ENCODE data around the gene TSPAN2. TPM values are rescaled to one million over a fixed set of nuclear protein-coding genes. Genes with fewer than 3 reads are reported as not detected.

The TSPAN2 gene
- polyA plus RNA-seq, 4 donors, result 1.4 to 5.5 (median 5.0) TPM; not detected in 1

- H3K27me3 ChIP-seq (ENCODE audit: control insufficient read depth in 3 of 3, insufficient read depth in 3 of 3, low read length in 3 of 3), result no peaks in the 10 kb centered on the region
- H3K27ac ChIP-seq (ENCODE audit: low read depth in 1 of 3, low read length in 2 of 3), result no peak overlapping the region
- no peaks in the 10 kb centered on the region for H3K9me3 ChIP-seq (ENCODE audit: control insufficient read depth in 2 of 2, insufficient read depth in 1 of 2, low read depth in 1 of 2, low read length in 1 of 2)
- FAIRE-seq, result no peak
- no peaks in the 10 kb centered on the region for H3K4me1 ChIP-seq (ENCODE audit: control insufficient read depth in 3 of 3, insufficient read depth in 2 of 3, low read depth in 1 of 3, low read length in 2 of 3)
- no peak for DNase-seq
- H3K36me3 ChIP-seq (ENCODE audit: control insufficient read depth in 3 of 3, insufficient read depth in 2 of 3, low read depth in 1 of 3, low read length in 3 of 3), result no peaks in the 10 kb centered on the region
- H3K4me3 ChIP-seq (ENCODE audit: low read depth in 1 of 3, low read length in 3 of 3), result no peak overlapping the region
- WGBS, 3 donors, result 84 to 91% (median 87%) methylated on average over 2 of the region's 2 CpGs
Observed at GRCh38 chr1:115006191-115006590, 83.1 kb downstream of the TSPAN2 start.

Other genes starting within 250 kb of the TSPAN2 start
- under 1 TPM in 1 of 4 donors, not detected in 3; 0.06 TPM for gene SYCP1, start 234.6 kb downstream of the TSPAN2 start, polyA plus RNA-seq
- not detected for gene TSHB, start 59.7 kb downstream of the TSPAN2 start, polyA plus RNA-seq
- 1 to 10 TPM in 1 of 4 donors, under 1 TPM in 1, not detected in 2; 0.27 to 3.0 TPM for gene NGF, start 248.7 kb upstream of the TSPAN2 start, polyA plus RNA-seq